Sigmoid colon (tissue), 7 donors: ENCODE data around the gene KIFC1. TPM values are rescaled to one million over a fixed set of nuclear protein-coding genes. Genes with fewer than 3 reads are reported as not detected.

Source experiments
- DNase-seq: peaks from one replicate; pipeline ENCODE4 v3.0.0-alpha.2; 2019
- H3K27ac ChIP-seq, 4 donors: fragments of 200-600 bp; sonication (generic); one replicate each; pipeline ENCODE4 v1.5.1; 2016 to 2019; ENCODE audit warnings: mild to moderate bottlenecking in 1 of 4
- H3K27me3 ChIP-seq, 3 donors: fragments of 200-600 bp; sonication (generic); one replicate each; pipeline ENCODE4 v1.5.1; 2019; ENCODE audit warnings: mild to moderate bottlenecking in 1 of 3
- H3K36me3 ChIP-seq, 4 donors: fragments of 200-600 bp; sonication (generic); one replicate each; pipeline ENCODE4 v1.5.1; 2016 to 2019
- H3K4me1 ChIP-seq, 4 donors: fragments of 200-600 bp; sonication (generic); one replicate each; pipeline ENCODE4 v1.5.1; 2017 to 2019
- H3K4me3 ChIP-seq, 4 donors: fragments of 200-600 bp; sonication (generic); one replicate each; pipeline ENCODE4 v1.5.1; 2017 to 2019; ENCODE audit warnings: mild to moderate bottlenecking in 2 of 4, moderate library complexity in 1 of 4
- H3K9me3 ChIP-seq, 4 donors: fragments of 200-600 bp in 3 of 4; sonication (generic) in 3 of 4; one replicate each; pipeline versions ENCODE4 v1.5.1 to v1.6.1; 2013 to 2019
- EP300 ChIP-seq, 4 donors: sonication (generic); formaldehyde crosslinking; IDR thresholded peaks; one replicate each; pipeline ENCODE4 v1.6.1; 2017; ENCODE audit warnings: antibody characterized with exemption in 4 of 4
- POLR2A ChIP-seq, 2 donors: fragments of 450-650 bp; IDR thresholded peaks; one replicate each; pipeline ENCODE4 v1.6.1; 2016; ENCODE audit warnings: antibody characterized with exemption in 2 of 2, mild to moderate bottlenecking in 2 of 2, moderate library complexity in 2 of 2
- POLR2AphosphoS5 ChIP-seq, 4 donors: sonication (generic); formaldehyde crosslinking; IDR thresholded peaks; one replicate each; pipeline ENCODE4 v1.6.1; 2017; ENCODE audit warnings: antibody characterized with exemption in 4 of 4
- WGBS, 2 donors: extraction: QIAGEN DNeasy Blood & Tissue Kit; methylation state at CpG; one replicate each; pipeline ENCODE4 v1.1.7; 2013; 5-methylcytosine and 5-hydroxymethylcytosine counted together
- intact Hi-C: fragments of 100-400 bp; cut with DNase I; formaldehyde crosslinking; loops from one replicate; pipeline ENCODE4 v1.15.1; 2023
- polyA plus RNA-seq, 3 donors: library from polyadenylated mRNA; stranded (reverse); fragments of 200-250 nt; gene quantifications; one replicate each; pipeline ENCODE4 v1.2.3, GENCODE V29; 2013
- total RNA-seq, 4 donors: library from RNA; depleted of rRNA; stranded (reverse); fragments of >200 nt; gene quantifications; one replicate each; pipeline ENCODE4 v1.1.0, GENCODE V29; 2016
- TF ChIP-seq, protein P1 (sequence below), 4 experiments: fragments of 450-650 bp in 3 of 4; fragments of 200-600 bp in 1 of 4; IDR thresholded peaks; one replicate each; pipeline ENCODE4 v1.5.1; 2016 to 2019; ENCODE audit warnings: antibody characterized with exemption in 4 of 4, mild to moderate bottlenecking in 3 of 4, moderate library complexity in 2 of 4
- donor health status: healthy with polysubstance abuse.
- donor health status: Bipolar disorder and iron deficiency.
- donor health status: healthy.

The KIFC1 gene
- total and polyA plus RNA-seq, 7 donors, result 0.49 to 23.0 (median 1.8) TPM

DNA sequence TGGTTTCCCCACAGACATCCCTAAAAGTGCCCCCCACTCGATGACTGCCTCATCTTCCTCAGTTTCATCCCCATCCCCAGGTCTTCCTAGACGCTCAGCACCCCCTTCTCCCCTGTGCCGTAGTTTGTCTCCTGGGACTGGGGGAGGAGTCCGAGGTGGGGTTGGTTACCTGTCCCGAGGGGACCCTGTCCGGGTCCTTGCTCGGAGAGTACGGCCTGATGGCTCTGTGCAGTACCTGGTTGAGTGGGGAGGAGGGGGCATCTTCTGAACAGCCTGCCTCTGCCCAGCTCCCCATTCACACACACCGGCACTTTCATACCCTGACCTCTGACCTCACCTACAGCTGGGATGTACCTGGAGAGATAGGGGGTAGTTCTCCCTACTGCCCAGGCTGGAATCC, 24.2 kb downstream of the KIFC1 start:
- no peaks in the 10 kb centered on the region for H3K9me3 ChIP-seq
- no peak for DNase-seq
- peak overlapping the region in 3 of 4 donors; percentile 93 to 97 (median 95) for H3K27ac ChIP-seq
- intact Hi-C loops, result loop anchor here (5.0 to 10.0 kb wide), 2 partner anchors 444 to 1221 kb away; partner anchors contain the start of genes GPSM3 and PBX2
- H3K4me3 ChIP-seq, result no peak overlapping the region
- H3K4me1 ChIP-seq, result peaks cover 0 to 66% (median 57%) of the 10 kb centered on the region in 4 donors
- H3K36me3 ChIP-seq, result peaks cover 12 to 48% (median 29%) of the 10 kb centered on the region in 4 donors
- no peaks in the 10 kb centered on the region for H3K27me3 ChIP-seq
- 84 to 86% methylated on average over 9 of the region's 9 CpGs for WGBS, 2 donors
- no peak for TF ChIP-seq POLR2AphosphoS5 (IDR thresholded peaks at IDR 0.05)
- TF ChIP-seq, protein P1, sequence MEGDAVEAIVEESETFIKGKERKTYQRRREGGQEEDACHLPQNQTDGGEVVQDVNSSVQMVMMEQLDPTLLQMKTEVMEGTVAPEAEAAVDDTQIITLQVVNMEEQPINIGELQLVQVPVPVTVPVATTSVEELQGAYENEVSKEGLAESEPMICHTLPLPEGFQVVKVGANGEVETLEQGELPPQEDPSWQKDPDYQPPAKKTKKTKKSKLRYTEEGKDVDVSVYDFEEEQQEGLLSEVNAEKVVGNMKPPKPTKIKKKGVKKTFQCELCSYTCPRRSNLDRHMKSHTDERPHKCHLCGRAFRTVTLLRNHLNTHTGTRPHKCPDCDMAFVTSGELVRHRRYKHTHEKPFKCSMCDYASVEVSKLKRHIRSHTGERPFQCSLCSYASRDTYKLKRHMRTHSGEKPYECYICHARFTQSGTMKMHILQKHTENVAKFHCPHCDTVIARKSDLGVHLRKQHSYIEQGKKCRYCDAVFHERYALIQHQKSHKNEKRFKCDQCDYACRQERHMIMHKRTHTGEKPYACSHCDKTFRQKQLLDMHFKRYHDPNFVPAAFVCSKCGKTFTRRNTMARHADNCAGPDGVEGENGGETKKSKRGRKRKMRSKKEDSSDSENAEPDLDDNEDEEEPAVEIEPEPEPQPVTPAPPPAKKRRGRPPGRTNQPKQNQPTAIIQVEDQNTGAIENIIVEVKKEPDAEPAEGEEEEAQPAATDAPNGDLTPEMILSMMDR (IDR thresholded peaks at IDR 0.05), result no peak
- no peak for TF ChIP-seq POLR2A (IDR thresholded peaks at IDR 0.05)
- TF ChIP-seq EP300 (IDR thresholded peaks at IDR 0.05), result no peak

DNA sequence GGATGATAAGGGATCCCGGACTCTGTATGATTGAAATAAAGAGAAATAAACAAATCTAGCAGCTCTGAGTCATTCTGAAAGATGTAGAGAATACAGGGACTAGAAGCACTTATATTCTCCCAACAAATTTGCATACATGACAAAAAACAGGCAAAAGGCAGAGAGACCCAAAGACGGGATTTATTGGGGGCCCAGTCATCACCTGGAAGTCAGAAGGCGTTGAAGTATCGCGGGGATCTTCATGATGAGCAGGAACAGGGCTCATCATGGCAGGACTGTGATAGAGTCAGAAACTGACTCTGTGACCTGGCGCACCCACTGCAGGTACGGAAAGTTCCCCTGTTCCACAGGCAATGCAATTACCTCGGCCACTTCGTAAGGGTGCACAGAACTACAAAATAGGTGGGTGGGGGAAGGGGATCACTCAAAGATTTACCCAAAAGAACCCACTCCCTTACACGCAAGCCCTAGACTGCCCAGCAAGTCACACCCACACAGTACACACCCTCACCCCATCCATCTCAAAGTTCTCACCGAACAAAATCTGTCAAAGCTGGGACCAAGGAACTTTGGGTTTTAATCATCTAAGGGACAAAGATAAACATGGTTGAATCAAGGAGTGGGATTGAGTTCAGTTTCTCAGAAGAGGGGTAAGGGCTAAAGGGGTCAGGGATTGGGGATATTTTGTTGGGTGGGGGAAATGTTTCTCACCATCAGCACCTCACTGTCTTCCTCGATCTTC, 24.9 kb downstream of the KIFC1 start:
- H3K27ac ChIP-seq, result peak overlapping the region; percentile 93 to 97 (median 96)

DNA sequence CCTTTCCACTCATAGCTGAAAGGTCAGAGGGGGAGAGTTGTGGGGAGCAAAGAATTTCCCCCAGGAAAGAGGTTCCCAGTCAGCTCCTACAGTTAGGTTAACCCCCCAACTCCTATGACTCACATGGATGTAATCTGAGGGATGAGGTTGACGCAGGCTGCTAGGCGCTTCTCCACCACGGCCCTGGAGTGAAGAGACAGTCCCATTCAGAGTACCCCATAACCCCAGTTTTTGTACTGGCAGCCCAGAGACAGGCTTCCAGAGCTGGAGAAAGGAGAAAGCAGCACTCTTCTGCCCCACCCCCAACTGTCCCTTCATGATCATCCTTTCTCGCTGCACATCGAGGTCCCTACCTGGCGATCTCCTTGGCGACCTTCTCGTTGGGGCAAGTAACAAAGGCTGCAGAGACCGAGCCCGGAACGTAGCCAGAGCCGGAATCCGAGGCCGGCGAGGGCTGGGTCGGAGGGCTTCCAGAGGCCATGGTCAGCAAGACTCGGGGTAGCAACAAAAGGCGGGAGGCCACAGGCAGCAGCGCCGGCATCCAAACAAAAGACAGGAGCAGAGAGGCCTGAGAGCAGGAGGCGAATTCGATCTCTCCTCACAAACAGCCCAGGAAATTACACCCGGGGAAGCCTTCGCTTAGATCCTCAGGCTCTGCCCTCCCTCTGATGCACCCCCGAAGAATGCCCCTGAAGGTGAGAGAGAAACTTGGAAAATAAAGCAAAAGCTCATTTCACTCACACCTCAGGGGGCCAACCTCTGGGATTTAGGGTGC, 25.7 kb downstream of the KIFC1 start:
- no peaks in the 10 kb centered on the region for H3K27me3 ChIP-seq
- DNase-seq, result no peak
- H3K36me3 ChIP-seq, result peaks cover 12 to 44% (median 27%) of the 10 kb centered on the region in 4 donors
- 1 to 2% methylated on average over 25 of the region's 25 CpGs for WGBS, 2 donors
- H3K9me3 ChIP-seq, result no peaks in the 10 kb centered on the region
- TF ChIP-seq, protein P1 (IDR thresholded peaks at IDR 0.05), result no peak
- no peak for TF ChIP-seq POLR2AphosphoS5 (IDR thresholded peaks at IDR 0.05)
- no peak for TF ChIP-seq EP300 (IDR thresholded peaks at IDR 0.05)
- intact Hi-C loops, result loop anchor here (5.0 to 10.0 kb wide), 2 partner anchors 445 to 1223 kb away; partner anchors contain the start of genes GPSM3 and PBX2
- peak overlapping the region; percentile 93 to 97 (median 96) for H3K27ac ChIP-seq
- H3K4me3 ChIP-seq, result peak overlapping the region; percentile 59 to 76 (median 62)
- peaks cover 0 to 56% (median 48%) of the 10 kb centered on the region in 4 donors for H3K4me1 ChIP-seq

More for the DNA sequence above, 24.9 kb downstream of the KIFC1 start:
- TF ChIP-seq POLR2AphosphoS5 (IDR thresholded peaks at IDR 0.05) (no peak), POLR2A (IDR thresholded peaks at IDR 0.05) (no peak), EP300 (IDR thresholded peaks at IDR 0.05) (no peak)
- TF ChIP-seq, protein P1 (IDR thresholded peaks at IDR 0.05), result no peak
- DNase-seq, result no peak
- no peaks in the 10 kb centered on the region for H3K27me3 ChIP-seq
- peaks cover 12 to 48% (median 29%) of the 10 kb centered on the region in 4 donors for H3K36me3 ChIP-seq
- WGBS, 2 donors, result 48 to 56% methylated on average over 12 of the region's 12 CpGs
- H3K9me3 ChIP-seq, result no peaks in the 10 kb centered on the region
- intact Hi-C loops, result loop anchor here (5.0 to 10.0 kb wide), 2 partner anchors 444 to 1222 kb away; partner anchors contain the start of genes GPSM3 and PBX2
- peaks cover 0 to 64% (median 55%) of the 10 kb centered on the region in 4 donors for H3K4me1 ChIP-seq
- H3K4me3 ChIP-seq, result peak overlapping the region in 3 of 4 donors; percentile 59 to 76 (median 61)

DNA sequence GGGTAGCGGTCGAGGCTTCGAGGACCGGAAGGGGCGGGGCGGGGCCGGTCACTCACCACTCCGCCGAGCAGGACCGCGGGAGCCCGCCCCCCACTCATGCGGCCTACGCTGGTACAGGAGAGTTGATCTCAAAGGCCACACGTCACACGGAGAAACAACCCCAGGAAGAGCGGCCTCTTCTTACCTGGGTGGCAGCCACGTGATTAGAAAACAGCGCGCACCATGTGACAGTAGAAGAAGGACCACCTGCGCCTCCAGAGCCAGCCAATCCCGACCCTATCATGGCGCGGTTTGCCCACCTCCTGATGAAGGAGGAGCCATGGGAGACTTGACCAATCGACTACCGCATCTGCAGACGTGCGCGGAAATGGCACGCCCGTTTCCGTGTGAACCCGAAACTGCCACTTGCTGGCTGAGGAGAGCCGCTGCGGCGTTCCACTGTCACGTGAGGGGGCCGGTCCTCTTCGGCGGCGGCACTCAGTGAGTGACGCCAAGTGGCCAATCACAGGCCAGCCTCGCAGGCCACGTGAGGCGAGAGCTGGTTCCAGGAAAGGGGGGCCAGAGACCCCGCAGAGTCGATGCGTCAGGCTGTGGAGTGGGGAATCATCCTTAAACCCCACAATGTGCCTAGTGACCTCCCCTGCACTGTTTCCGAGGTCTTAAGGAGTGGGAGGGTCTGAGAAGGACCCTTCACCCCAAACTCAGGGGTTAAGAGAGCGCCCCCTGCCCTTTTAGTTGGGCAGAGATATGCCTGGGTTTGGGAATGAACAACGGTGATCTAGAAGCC, 26.5 kb downstream of the KIFC1 start, which contains the start of gene CUTA:
Gene CUTA, minus strand, starts transcription at position 205 of the 787 bp plus-strand sequence. Its CDS starts 107 bp downstream, at position 98.
- Histone ChIP-seq H3K27ac (peak within 1 kb of the TSS; percentile 93 to 97 (median 96)), H3K27me3 (no peaks in the 10 kb centered on the region), H3K9me3 (no peaks in the 10 kb centered on the region), H3K4me3 (peak within 1 kb of the TSS; percentile 59 to 76 (median 62)), H3K36me3 (peaks cover 6 to 36% (median 19%) of the 10 kb centered on the region in 4 donors), H3K4me1 (peaks cover 0 to 48% (median 42%) of the 10 kb centered on the region in 4 donors)
- intact Hi-C loops, result loop anchor here (5.0 to 10.0 kb wide), 2 partner anchors 446 to 1223 kb away; partner anchors contain the start of genes GPSM3 and PBX2
- peak; percentile 80 to 89 for TF ChIP-seq POLR2A (IDR thresholded peaks at IDR 0.05)
- TF ChIP-seq, protein P1 (IDR thresholded peaks at IDR 0.05), result peak in 1 of 4 experiments; percentile 23
- TF ChIP-seq EP300 (IDR thresholded peaks at IDR 0.05), result peak in 1 of 4 donors; percentile 84
- peak; percentile 90 to 97 (median 95) for TF ChIP-seq POLR2AphosphoS5 (IDR thresholded peaks at IDR 0.05)
- peak; percentile 100 for DNase-seq
- 0% methylated on average over 51 of the region's 51 CpGs for WGBS, 2 donors
